ENCODE data around the gene HNRNPA2B1.
A peak's percentile ranks its signal among the peaks of the same experiment; 100 is the strongest.

The HNRNPA2B1 gene

DNA sequence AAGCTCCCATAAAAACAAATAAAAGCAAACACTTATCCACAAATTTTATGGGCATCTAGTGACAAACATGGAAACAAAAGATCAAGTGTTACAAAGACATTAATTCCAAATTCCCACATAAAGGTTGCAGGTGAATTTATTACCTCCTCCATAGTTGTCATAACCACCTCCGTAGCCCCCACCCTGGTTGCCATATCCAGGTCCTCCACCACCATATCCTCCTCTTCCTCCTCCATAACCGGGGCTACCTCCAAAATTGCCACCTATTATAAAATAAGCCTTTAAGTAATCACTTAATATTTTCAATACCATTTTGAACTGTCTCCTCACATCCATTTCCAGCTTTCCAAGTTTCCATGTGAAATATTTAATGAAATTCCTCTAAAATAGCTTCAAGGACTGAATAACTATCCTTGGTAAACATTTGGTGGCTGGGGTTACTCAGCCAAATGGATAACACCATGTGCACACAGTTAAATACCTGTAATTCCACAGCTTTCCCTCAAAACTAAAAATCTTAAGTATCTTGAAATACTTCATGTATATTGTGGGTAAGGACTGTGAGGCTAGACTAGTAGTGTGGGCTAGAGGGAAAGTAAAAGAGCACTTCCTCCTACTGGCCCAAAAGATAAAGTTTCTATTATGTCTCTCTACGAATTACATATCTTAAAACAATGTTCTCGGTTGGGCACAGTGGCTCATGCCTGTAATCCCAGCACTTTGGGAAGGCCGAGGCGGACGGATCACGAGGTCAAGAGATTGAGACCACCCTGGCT is 6.9 kb downstream of the HNRNPA2B1 start:
- Histone ChIP-seq H3K27me3 (ENCODE audit: low read depth, low read length) (no peaks in the 10 kb centered on the region), H3K27ac (ENCODE audit: low read length) (peak overlapping the region; percentile 33; the same call in 1 of the 2 replicates), H3K4me2 (ENCODE audit: low read length) (peak overlapping the region; percentile 26), H3K4me1 (ENCODE audit: low read length) (peaks cover 58% of the 10 kb centered on the region), H4K20me1 (ENCODE audit: insufficient read depth, low read length) (peaks cover 96% of the 10 kb centered on the region), H3K4me3 (ENCODE audit: low read length) (no peak overlapping the region), H3K9me3 (ENCODE audit: insufficient read depth, low read length) (no peaks in the 10 kb centered on the region), H3K36me3 (replicated peaks; ENCODE audit: low read depth, low read length) (peaks cover 80% of the 10 kb centered on the region), H3K79me2 (ENCODE audit: low read length) (peaks cover 93% of the 10 kb centered on the region), H3K9ac (ENCODE audit: low read length) (no peak overlapping the region), H2AFZ (ENCODE audit: low read depth, low read length) (no peak overlapping the region)
- TF ChIP-seq, protein P1, sequence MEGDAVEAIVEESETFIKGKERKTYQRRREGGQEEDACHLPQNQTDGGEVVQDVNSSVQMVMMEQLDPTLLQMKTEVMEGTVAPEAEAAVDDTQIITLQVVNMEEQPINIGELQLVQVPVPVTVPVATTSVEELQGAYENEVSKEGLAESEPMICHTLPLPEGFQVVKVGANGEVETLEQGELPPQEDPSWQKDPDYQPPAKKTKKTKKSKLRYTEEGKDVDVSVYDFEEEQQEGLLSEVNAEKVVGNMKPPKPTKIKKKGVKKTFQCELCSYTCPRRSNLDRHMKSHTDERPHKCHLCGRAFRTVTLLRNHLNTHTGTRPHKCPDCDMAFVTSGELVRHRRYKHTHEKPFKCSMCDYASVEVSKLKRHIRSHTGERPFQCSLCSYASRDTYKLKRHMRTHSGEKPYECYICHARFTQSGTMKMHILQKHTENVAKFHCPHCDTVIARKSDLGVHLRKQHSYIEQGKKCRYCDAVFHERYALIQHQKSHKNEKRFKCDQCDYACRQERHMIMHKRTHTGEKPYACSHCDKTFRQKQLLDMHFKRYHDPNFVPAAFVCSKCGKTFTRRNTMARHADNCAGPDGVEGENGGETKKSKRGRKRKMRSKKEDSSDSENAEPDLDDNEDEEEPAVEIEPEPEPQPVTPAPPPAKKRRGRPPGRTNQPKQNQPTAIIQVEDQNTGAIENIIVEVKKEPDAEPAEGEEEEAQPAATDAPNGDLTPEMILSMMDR (IDR thresholded peaks at IDR 0.05; ENCODE audit: low read depth, low read length): no peak
- TF ChIP-seq EZH2phosphoT487 (IDR thresholded peaks at IDR 0.05; ENCODE audit: low read depth): no peak

DNA sequence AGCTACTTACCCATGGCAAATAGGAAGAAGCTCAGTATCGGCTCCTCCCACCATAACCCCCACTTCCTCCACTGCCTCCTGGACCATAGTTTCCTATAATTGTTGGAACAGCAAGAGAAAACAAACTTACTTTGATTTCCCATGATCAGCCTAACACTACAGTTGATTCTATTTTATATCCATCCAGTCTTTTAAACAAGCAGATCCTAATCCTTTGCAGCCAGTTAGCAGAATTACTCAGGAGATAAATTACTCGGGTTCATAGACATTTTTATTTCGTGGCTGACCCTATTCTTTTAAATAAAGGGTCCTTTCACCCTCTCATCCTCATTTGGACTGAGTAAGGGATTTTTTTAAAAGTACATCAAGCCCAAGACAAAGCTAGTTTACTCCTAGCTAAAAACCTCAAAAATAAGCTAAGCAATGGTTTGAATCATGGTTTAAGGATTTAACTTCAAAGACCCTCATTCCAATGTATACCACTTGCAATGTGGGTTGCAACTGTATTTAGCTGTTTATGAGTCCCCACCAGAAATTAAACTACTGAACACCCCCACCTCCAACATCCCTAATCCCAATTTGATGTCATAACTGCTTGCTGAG is 8.0 kb downstream of the HNRNPA2B1 start:
- Histone ChIP-seq H2AFZ (ENCODE audit: low read depth, low read length) (no peak overlapping the region), H3K4me1 (ENCODE audit: low read length) (peaks cover 59% of the 10 kb centered on the region), H3K9ac (ENCODE audit: low read length) (no peak overlapping the region), H3K9me3 (ENCODE audit: insufficient read depth, low read length) (no peaks in the 10 kb centered on the region), H3K27ac (ENCODE audit: low read length) (peak overlapping the region; percentile 33), H3K4me3 (ENCODE audit: low read length) (no peak overlapping the region), H3K79me2 (ENCODE audit: low read length) (peaks cover 93% of the 10 kb centered on the region), H4K20me1 (ENCODE audit: insufficient read depth, low read length) (peaks cover 96% of the 10 kb centered on the region), H3K27me3 (ENCODE audit: low read depth, low read length) (no peaks in the 10 kb centered on the region), H3K4me2 (ENCODE audit: low read length) (peak overlapping the region; percentile 26; the same call in 1 of the 2 replicates), H3K36me3 (replicated peaks; ENCODE audit: low read depth, low read length) (peaks cover 84% of the 10 kb centered on the region)
- no peak for TF ChIP-seq EZH2phosphoT487 (IDR thresholded peaks at IDR 0.05; ENCODE audit: low read depth)
- TF ChIP-seq, protein P1 (IDR thresholded peaks at IDR 0.05; ENCODE audit: low read depth, low read length): no peak

DNA sequence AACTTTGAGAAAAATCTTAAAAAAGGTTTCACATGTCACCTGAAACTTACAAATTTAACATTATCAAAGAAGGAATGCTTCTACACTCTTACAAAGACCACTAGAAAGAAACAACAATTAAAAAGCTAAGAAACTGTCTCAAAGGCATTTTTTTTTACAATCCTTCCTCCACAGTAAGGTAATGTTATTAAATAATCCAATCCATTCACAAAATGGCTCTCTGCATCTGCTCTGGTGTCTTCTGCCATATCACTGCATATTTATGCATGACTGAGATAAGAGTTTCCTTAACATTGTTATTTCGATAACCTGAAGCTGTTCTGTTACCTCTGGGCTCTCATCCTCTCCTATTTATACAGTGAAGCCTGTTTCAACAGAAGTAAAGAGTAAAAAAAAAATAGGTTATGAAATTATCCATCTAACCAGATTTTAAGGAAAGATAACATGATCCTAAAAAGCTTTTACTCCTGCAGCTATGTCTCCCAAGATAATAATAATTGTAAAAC is 8.5 kb downstream of the HNRNPA2B1 start:
- Histone ChIP-seq H3K4me2 (ENCODE audit: low read length) (no peak overlapping the region), H3K4me1 (ENCODE audit: low read length) (peaks cover 53% of the 10 kb centered on the region), H3K36me3 (replicated peaks; ENCODE audit: low read depth, low read length) (peaks cover 82% of the 10 kb centered on the region), H4K20me1 (ENCODE audit: insufficient read depth, low read length) (peaks cover 93% of the 10 kb centered on the region), H3K9me3 (ENCODE audit: insufficient read depth, low read length) (no peaks in the 10 kb centered on the region), H3K27me3 (ENCODE audit: low read depth, low read length) (no peaks in the 10 kb centered on the region), H3K4me3 (ENCODE audit: low read length) (no peak overlapping the region), H2AFZ (ENCODE audit: low read depth, low read length) (no peak overlapping the region), H3K79me2 (ENCODE audit: low read length) (peaks cover 91% of the 10 kb centered on the region), H3K27ac (ENCODE audit: low read length) (peak overlapping the region; percentile 33), H3K9ac (ENCODE audit: low read length) (no peak overlapping the region)
- no peak for TF ChIP-seq EZH2phosphoT487 (IDR thresholded peaks at IDR 0.05; ENCODE audit: low read depth)
- TF ChIP-seq, protein P1 (IDR thresholded peaks at IDR 0.05; ENCODE audit: low read depth, low read length): no peak

DNA sequence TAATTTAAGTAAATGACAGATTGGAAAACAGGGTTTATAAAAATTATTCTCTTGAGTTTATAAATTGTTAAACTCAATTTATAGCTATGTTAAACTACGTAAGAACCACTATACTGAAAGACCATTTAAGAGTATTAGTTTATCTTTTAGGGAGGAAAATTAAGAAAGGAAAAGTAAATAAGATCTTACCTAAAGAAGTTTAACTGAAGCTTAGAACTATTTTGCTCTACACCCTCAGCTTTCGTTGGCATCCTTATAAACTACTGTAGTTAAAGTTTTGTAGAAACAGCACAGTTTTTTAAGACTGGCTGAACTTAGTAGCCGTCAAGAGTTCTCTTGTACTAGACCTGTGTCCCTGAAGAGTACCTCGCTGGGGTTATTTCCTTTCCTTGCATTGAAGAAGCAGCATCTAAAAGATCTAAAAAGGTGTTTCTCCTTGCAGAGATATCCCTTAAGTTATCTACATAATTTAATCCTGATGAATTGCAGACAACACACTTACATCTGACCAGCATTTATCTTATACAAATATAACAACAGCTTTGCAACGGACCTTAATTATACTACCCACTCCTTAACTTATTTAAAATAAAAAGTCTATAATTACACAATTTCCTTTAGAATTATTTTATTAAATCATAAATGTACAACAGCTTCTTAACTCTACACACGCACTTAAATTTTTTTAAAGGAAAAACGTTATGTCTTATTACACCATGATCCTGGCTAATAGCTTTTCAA is 9.1 kb downstream of the HNRNPA2B1 start:
- Histone ChIP-seq H3K4me2 (ENCODE audit: low read length) (no peak overlapping the region), H3K4me1 (ENCODE audit: low read length) (peaks cover 47% of the 10 kb centered on the region), H3K27me3 (ENCODE audit: low read depth, low read length) (no peaks in the 10 kb centered on the region), H2AFZ (ENCODE audit: low read depth, low read length) (no peak overlapping the region), H4K20me1 (ENCODE audit: insufficient read depth, low read length) (peaks cover 88% of the 10 kb centered on the region), H3K36me3 (replicated peaks; ENCODE audit: low read depth, low read length) (peaks cover 75% of the 10 kb centered on the region), H3K4me3 (ENCODE audit: low read length) (no peak overlapping the region), H3K9ac (ENCODE audit: low read length) (no peak overlapping the region), H3K79me2 (ENCODE audit: low read length) (peaks cover 85% of the 10 kb centered on the region), H3K9me3 (ENCODE audit: insufficient read depth, low read length) (no peaks in the 10 kb centered on the region), H3K27ac (ENCODE audit: low read length) (no peak overlapping the region)
- TF ChIP-seq, protein P1 (IDR thresholded peaks at IDR 0.05; ENCODE audit: low read depth, low read length): no peak
- no peak for TF ChIP-seq EZH2phosphoT487 (IDR thresholded peaks at IDR 0.05; ENCODE audit: low read depth)
